Measurements from ENCODE around the gene HNRNPLL. TPM values are rescaled to one million over a fixed set of nuclear protein-coding genes. Genes with fewer than 3 reads are reported as not detected.

The HNRNPLL gene
- total and polyA plus RNA-seq, 2 of the 8 experiments (the other 6 are each of a cell fraction or from before 2014, with no cell fraction given) = 18.6 to 69.3 TPM

DNA sequence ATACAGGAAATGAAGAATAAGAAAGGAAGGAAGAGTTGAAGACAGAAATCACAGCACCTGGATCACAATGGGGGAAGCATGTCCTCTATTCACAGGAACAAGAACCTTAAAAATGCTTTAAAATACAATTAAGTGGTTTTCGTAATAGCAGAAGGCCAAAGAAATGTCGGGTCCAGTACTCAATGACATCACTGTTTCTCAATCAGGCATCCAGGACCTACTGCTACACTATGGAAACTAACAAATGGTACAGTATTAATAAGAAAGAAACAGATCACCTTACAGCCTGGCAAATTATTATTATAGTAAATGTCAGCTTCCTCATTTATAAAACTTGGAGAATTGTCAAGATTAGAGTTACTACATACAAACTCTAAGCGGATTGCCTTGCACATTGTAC, 15.8 kb downstream of the HNRNPLL start:
- Histone ChIP-seq H3K27me3 (replicated peaks in 1 of 4; ENCODE audit: control insufficient read depth in 3 of 4, extremely low read depth in 1 of 4, insufficient read depth in 3 of 4, low read length in 3 of 4) (no peaks in the 10 kb centered on the region), H3K79me1 (ENCODE audit: low read depth, low read length) (no peaks in the 10 kb centered on the region), H3K9ac (replicated peaks in 1 of 4; ENCODE audit: extremely low read depth in 1 of 4, low read depth in 3 of 4, low read length in 3 of 4) (no peak overlapping the region), H3K36me3 (ENCODE audit: control insufficient read depth in 2 of 4, insufficient read depth in 4 of 4, low read length in 3 of 4) (peaks cover 0 to 30% (median 3%) of the 10 kb centered on the region in 4 experiments; a peak in 2 of 8 replicates), H4K8ac (ENCODE audit: extremely low read depth, insufficient read depth, low read length) (no peak overlapping the region), H3K56ac (replicated peaks; ENCODE audit: insufficient read length, low read depth, low read length) (no peak overlapping the region), H2BK15ac (ENCODE audit: low read length) (no peak overlapping the region), H3K18ac (ENCODE audit: extremely low read depth, low read length) (no peak overlapping the region), H4K91ac (replicated peaks; ENCODE audit: insufficient read length, low read length) (no peak overlapping the region), H3K14ac (ENCODE audit: insufficient read length) (no peak overlapping the region), H3K4me3 (ENCODE audit: extremely low read depth in 1 of 4, insufficient read depth in 2 of 4, low read depth in 3 of 4, low read length in 4 of 4) (no peak overlapping the region), H3K27ac (ENCODE audit: low read depth, low read length) (no peak overlapping the region), H2AFZ (ENCODE audit: low read length) (no peak overlapping the region), H3K4me2 (ENCODE audit: insufficient read depth in 1 of 2, low read depth in 2 of 2, low read length in 2 of 2) (no peak overlapping the region), H2BK12ac (ENCODE audit: low read depth, low read length) (no peak overlapping the region), H2BK20ac (ENCODE audit: low read length) (no peak overlapping the region), H2BK5ac (ENCODE audit: low read depth, low read length) (no peak overlapping the region), H3K4me1 (replicated peaks in 1 of 4; ENCODE audit: control insufficient read depth in 3 of 4, insufficient read depth in 4 of 4, low read length in 3 of 4) (no peaks in the 10 kb centered on the region; a peak in 1 of 7 replicates), H3K9me3 (ENCODE audit: insufficient read depth in 2 of 2, low read depth in 1 of 2, low read length in 1 of 2) (no peaks in the 10 kb centered on the region), H3K79me2 (ENCODE audit: control insufficient read depth in 1 of 2, insufficient read depth in 2 of 2, low read length in 2 of 2) (peaks cover 0 to 68% of the 10 kb centered on the region in 2 experiments; a peak in 2 of 4 replicates), H3K23ac (ENCODE audit: insufficient read length) (no peak overlapping the region), H3K4ac (replicated peaks; ENCODE audit: insufficient read length, low read depth, low read length) (no peak overlapping the region), H2BK120ac (replicated peaks; ENCODE audit: low read depth, low read length) (no peak overlapping the region), H4K20me1 (replicated peaks in 1 of 2; ENCODE audit: control insufficient read depth in 1 of 2, insufficient read depth in 2 of 2, low read length in 2 of 2) (peaks cover 2 to 12% of the 10 kb centered on the region in 2 experiments), H4K5ac (ENCODE audit: insufficient read length, low read depth, low read length) (no peak overlapping the region), H3K23me2 (ENCODE audit: low read depth, low read length) (no peaks in the 10 kb centered on the region), H2AK5ac (ENCODE audit: low read depth, low read length) (no peak overlapping the region)
- DNase-seq (ENCODE audit: low read depth in 1 of 2, low spot score in 2 of 2) (no peak), FAIRE-seq (no peak)
- POLR2A ChIA-PET (ENCODE audit: partially characterized antibody) = interaction anchor here (1.2 to 1.8 kb wide), 2 partner anchors 15 to 164 kb away, joined by 4 to 6 read pairs; partner anchors contain the start of genes HNRNPLL and SRSF7
- WGBS, 2 experiments (ENCODE audit: extremely low coverage in 1 of 2, insufficient coverage in 1 of 2, insufficient read length in 1 of 2, insufficient replicate concordance in 2 of 2, low coverage in 1 of 2, low lambda C conversion rate in 2 of 2, missing lambda C conversion rate in 1 of 2) = 94% methylated on average over 3 of the region's 3 CpGs; no CpG with 5 or more reads in 1 of the 2 experiments
- TF ChIP-seq PHF8 (conservative IDR thresholded peaks at IDR 0.05; ENCODE audit: low read depth, low read length) (no peak), RXRA (IDR thresholded peaks at IDR 0.05; ENCODE audit: insufficient read depth, low read depth, low read length) (no peak), BCL11A (IDR thresholded peaks at IDR 0.05; ENCODE audit: low read depth in 2 of 2, low read length in 2 of 2) (no peak)
- CTCF ChIA-PET (ENCODE audit: partially characterized antibody) = interaction anchor here (9.4 to 10.6 kb wide), 2 partner anchors 14 to 139 kb away, joined by 113 to 119 read pairs; partner anchors contain the start of gene HNRNPLL

Data from H1 (cell line).